Coronary artery (tissue), 2 donors: Measurements from ENCODE around the gene SLAMF7.
"Not testable (repeated sequence)": the region's sequence is repeated elsewhere in the genome, so short reads cannot be mapped to it uniquely, and the experiment has no call there.

Experiments
- DNase-seq: peaks from one replicate; pipeline ENCODE4 v3.0.0-alpha.2; 2017; ENCODE audit warnings: low spot score
- H3K27ac ChIP-seq, 2 donors: fragments of 200-600 bp; sonication (generic); one replicate each; pipeline ENCODE4 v1.5.1; 2016 to 2019
- H3K4me3 ChIP-seq: fragments of 200-600 bp; sonication (generic); 2 replicates; pipeline ENCODE4 v1.5.1; 2016; ENCODE audit warnings: mild to moderate bottlenecking, moderate library complexity
- TF ChIP-seq, protein P1 (sequence below): fragments of 200-600 bp; sonication (generic); IDR thresholded peaks from one replicate; pipeline ENCODE4 v1.5.1; 2019; ENCODE audit warnings: antibody characterized with exemption

SLAMF7 gene, protein sequence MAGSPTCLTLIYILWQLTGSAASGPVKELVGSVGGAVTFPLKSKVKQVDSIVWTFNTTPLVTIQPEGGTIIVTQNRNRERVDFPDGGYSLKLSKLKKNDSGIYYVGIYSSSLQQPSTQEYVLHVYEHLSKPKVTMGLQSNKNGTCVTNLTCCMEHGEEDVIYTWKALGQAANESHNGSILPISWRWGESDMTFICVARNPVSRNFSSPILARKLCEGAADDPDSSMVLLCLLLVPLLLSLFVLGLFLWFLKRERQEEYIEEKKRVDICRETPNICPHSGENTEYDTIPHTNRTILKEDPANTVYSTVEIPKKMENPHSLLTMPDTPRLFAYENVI

DNA sequence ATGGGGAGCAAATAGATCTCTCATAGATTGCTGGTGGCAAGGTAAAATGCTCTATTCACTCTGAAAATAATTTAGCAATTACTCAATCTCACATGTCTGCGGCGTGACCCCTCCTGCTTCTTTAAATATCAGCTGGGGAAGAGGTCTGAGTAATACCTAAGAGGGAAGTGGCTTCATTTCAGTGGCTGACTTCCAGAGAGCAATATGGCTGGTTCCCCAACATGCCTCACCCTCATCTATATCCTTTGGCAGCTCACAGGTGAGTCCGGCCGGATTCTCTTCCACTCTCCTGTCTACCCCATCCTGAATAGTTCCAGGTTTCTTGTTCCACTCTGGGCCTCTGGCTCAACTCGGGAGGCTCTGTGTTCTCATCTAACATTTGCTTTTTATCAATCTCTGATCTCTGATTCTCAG, at the start of gene SLAMF7:
SLAMF7 (plus strand) TSS at position 150 of the 414 bp plus-strand sequence; CDS start at position 205, 55 bp downstream.
- Histone ChIP-seq H3K4me3 (no peak within 1 kb of the TSS), H3K27ac (no peak within 1 kb of the TSS)
- no peak for DNase-seq
- TF ChIP-seq, protein P1, sequence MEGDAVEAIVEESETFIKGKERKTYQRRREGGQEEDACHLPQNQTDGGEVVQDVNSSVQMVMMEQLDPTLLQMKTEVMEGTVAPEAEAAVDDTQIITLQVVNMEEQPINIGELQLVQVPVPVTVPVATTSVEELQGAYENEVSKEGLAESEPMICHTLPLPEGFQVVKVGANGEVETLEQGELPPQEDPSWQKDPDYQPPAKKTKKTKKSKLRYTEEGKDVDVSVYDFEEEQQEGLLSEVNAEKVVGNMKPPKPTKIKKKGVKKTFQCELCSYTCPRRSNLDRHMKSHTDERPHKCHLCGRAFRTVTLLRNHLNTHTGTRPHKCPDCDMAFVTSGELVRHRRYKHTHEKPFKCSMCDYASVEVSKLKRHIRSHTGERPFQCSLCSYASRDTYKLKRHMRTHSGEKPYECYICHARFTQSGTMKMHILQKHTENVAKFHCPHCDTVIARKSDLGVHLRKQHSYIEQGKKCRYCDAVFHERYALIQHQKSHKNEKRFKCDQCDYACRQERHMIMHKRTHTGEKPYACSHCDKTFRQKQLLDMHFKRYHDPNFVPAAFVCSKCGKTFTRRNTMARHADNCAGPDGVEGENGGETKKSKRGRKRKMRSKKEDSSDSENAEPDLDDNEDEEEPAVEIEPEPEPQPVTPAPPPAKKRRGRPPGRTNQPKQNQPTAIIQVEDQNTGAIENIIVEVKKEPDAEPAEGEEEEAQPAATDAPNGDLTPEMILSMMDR, result no peak

DNA sequence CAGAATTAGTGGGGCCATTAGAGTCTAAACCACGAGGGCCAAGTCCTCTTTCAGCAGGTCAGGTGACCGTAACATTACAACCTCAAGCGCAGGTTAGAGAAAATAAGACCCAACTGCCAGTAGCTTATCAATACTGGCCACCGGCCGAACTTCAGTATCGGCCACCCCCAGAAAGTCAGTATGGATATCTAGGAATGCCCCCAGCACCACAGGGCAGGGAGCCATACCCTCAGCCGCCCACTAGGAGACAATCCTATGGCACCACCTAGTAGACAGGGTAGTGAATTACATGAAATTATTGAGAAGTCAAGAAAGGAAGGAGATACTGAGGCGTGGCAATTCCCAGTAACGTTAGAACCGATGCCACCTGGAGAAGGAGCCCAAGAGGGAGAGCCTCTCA, 46.7 kb upstream of the SLAMF7 start:
- H3K27ac ChIP-seq, H3K4me3 ChIP-seq, DNase-seq: not testable (repeated sequence)

DNA sequence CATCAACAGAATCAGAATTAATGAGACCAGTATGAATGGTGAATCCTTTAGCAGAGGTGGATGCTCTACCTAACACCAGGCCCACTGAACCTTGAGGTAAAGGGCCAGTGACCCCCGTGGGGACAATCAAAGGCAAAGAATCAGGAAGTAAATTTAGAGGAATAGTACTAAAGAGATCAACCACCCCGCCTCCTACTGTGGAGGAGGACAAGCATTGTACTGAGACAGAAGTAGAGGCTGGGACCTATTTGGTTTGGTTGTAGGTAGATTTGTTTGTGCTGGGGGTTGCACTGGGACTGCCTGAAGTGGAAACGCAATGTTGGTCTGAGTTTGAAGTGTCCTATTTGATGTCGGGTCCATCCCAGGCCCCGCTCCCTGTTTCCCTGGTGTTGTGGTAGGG, 36.9 kb upstream of the SLAMF7 start:
- Histone ChIP-seq H3K27ac (no peak overlapping the region), H3K4me3 (no peak overlapping the region)
- DNase-seq, result no peak
- TF ChIP-seq, protein P1, result no peak

DNA sequence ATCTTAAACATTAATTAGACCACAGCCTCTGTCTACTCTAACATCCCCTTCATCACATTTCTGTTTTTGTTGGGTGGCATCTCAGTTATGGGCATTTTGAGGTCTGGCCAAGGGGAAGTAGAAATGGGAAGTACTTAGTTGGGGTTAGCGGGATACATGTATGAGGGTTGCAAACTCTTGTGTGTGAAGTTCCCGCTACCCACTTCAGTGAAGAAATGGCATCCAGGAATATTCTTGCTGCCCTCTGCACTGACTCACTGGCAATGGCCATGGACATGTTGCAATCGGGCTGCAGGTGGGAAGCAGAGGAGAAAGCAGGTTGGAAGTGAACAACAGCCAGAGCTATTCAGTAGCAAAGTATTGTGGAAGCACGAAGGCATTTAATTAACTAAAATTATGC, 34.8 kb upstream of the SLAMF7 start:
- no peak for DNase-seq
- Histone ChIP-seq H3K4me3 (no peak overlapping the region), H3K27ac (no peak overlapping the region)
- TF ChIP-seq, protein P1, result no peak

DNA sequence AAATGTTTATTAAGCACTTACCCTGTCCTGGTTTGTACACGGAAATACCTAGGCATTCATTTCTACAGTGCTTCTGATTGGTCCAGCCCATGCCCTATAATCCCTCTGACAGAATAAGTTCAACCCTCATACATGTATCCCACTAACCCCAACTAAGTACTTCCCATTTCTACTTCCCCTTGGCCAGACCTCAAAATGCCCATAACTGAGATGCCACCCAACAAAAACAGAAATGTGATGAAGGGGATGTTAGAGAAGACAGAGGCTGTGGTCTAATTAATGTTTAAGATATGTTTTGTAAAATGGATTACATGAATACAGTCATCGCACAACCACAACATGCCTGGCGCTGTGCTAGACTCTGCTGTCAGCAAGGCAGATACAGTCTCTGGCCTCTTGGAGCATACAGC, 33.8 kb upstream of the SLAMF7 start:
- H3K27ac ChIP-seq, H3K4me3 ChIP-seq, DNase-seq: not testable (repeated sequence)

DNA sequence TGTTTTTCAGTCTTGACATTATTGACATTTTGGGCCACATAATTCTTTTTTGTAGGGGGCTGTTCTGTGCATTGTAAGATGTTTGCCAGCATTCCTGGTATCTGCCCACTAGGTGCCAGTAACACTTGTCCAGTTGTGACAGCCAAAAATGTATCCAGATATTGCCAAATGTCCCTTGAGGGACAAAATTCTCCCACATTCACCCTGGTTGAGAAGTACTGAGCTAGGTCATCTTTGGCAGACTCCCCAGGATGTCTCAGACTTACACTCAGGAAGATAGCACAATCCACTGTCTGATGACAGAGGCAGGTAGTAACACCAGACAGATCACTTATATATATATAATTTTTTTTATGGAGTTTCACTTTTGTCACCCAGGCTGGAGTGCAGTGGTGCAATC, 33.3 kb upstream of the SLAMF7 start:
- TF ChIP-seq, protein P1, result no peak
- Histone ChIP-seq H3K4me3 (no peak overlapping the region), H3K27ac (no peak overlapping the region)
- DNase-seq, result no peak

DNA sequence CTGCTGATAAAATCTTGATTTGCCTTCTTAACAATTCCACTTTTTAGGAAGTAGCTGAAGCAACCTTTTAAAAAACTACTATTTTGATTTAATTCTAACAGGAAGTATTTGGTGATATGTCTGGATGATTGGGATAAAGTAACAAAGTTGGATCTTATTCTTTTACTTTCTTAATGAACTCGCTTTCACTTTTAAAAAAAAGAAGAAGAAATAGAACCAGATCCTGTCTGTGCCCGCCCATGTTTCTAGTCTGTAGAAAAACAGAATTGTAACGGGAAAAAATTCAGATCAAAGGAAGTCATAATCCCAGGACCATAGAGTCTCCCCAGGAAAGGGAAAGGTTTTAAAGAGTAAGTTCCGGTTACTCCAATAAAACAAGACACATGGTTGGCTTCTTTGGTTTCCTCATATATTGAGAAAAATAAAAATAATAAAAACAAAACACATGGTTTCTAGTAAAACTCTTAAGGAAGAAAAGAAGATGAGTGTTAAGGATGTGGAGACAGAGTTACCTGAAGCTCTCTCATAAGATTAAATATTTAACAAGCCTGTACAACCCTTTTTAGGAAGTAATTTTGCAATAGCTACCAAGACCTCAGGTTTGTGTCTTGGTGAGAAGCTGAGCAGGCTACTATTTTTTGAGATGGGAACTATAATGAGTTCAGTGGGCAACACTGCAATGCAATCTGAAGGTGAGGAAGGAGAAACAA, 32.4 kb upstream of the SLAMF7 start:
- no peak for DNase-seq
- H3K4me3 ChIP-seq, result no peak overlapping the region
- H3K27ac ChIP-seq, result no peak overlapping the region
- TF ChIP-seq, protein P1, result no peak
